DLD1 (cell line): Measurements from ENCODE around the gene IRX2.

Source experiments
- in situ Hi-C: cut with HindIII; loops from 2 replicates; pipeline ENCODE4 v1.10.0; 2017; ENCODE audit warnings: low sequenced_read_pairs

Gene IRX2

DNA sequence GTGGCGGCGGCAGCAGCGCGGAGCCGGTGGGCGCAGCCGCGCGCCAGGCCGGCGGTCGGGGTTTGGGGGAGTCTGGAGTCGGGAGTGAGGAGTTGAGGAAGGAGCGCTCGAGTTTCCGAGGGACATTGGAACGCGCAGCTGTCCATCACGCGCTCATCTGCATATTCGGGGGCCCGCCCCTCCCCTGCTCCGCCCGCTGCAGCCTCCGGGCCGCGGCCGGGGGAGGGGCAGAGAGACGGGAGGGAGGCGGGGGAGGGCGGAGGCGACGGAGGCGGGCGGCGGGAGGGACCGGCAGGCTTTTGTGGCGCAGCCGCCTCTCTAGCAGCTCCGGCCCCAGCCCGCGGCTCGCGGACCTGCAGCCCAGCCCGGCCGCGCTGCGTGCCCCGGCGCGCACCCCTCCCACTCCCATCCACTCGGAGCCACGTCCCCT lies at the start of gene IRX2:
TSS of gene IRX2 (minus strand) at position 86 of the 430 bp plus-strand sequence. CDS start 264 bp downstream, outside the sequence.
- in situ Hi-C loops, result no loop called here

DNA sequence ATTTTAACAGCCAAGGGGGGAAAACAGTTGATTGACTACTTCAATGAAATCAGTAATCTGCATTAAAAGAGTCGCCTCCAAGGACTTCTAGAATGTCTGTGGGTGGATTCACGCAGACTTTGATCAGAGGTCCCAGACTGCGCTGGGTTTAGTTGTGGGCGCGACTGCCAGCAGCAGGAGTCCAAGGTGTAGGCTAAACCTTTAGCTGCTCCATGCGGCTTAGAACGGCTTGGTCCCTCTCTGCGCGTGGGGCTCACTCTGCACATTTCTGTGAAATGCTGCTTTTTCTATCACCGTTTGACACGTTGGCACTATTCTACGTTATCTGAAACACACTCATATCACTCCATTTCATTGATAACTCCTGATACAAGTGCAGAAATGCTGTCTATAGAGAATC lies 48.6 kb upstream of the IRX2 start:
- in situ Hi-C loops, result no loop called here

DNA sequence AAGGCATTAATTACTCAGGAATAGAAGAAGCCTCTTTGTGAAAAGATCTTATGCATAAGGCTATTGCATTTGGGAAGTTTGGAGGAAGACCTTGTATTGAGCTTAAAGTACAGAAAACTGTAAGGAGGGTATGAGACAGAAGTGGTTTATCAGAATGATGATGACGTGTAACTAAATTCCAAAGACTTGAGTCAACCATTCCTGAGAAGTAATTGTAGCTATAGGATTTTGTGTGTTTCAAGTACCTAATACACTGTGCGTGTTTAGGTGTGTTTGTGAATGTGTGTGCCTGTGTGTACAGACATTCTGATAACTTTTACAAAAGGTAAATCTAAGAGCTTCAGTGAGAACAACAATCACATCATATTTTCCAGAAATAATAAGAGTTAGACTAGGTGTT lies 46.5 kb upstream of the IRX2 start:
- in situ Hi-C loops, result no loop called here

DNA sequence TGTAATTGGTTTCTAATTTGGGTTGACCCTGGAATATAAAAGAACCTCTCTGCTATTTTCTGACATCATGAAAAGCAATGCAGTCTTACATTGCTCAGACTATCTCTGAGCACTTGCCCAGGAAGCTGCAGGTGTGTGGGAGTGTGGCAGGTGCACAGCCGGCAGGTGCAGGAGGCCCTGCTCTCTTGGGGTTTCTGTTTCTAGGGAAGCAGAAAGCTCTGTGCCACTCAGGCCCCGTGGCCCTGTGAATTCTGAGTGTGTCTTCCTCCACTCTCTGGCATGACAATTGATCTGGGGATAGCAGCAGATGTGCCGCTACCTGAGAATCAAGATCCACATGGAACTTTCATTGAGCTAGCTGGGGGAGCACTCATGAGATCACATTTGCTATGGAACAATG lies 45.7 kb upstream of the IRX2 start:
- in situ Hi-C loops, result no loop called here

DNA sequence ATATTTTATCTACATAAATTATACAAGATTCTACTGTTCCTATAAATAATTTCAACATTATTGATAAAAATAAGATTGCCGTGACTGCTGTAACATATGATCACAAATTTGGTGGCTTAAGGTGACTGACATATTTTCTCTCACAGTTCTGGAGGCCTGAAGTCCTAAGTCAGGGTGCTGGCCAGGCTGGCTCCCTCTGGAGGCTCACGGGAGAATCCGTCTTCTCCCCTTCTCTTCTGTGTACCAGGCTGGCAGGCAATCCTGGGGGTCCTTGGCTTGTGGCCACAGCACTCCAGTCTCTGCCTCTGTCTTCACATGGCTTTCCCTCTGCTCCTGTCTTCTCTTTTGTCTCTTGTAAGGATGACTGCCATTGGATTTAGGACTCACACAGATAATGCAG lies 31.7 kb upstream of the IRX2 start:
- in situ Hi-C loops, result no loop called here

DNA sequence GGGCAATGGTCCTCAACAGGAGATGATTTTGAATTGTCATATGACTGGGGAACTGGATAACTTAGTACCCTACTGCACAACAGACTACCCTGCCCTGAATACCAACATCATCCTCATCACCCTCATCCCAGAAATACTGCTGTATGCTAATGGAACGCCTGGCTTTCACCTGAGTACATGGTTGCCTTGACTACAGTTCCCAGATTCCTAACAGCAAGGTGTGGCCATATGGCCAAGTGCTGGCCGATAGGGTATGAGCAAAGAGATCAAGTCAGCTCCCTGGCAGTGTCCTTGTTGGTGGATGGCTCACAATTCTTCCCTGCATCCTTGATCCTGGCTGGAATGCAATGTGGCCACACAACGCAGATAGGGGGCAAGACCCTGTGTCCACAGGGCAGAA lies 31.2 kb upstream of the IRX2 start:
- in situ Hi-C loops, result no loop called here

DNA sequence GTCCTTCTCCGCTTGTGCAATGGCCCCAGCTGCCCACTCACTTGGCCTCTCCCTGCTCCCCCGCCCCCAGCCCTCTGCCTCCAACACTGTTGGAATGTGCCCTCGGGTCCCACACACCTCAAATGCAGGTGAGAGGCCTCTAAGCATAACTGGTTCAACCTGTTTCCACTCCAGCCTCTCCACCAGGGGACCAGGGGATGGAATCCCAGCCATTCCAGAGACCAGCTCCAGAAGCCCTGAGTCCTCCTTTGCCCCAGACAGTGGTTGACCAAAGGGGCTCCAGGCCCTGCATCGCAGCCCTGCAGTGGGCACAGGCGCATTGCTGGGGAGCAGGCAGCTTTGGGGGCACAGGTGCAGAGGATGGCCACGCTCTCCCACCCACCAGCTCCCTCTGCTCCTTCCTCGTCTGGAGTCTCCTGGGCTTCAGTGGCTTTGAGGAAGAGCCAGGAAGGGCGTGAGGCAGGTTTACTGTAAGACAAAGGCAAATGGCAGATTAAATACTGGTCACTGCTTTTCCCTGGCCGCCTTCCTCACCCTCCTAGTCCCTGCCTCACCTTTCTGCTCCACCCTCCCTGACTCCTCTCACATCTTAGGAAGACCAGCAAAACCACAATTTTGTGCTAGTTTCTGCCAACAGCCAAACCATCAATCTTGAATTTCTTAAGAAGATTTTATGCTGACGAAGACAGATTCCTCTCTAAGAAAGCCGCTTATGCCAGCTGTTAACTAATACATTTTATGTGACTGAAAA lies 29.1 kb upstream of the IRX2 start:
- in situ Hi-C loops, result no loop called here

DNA sequence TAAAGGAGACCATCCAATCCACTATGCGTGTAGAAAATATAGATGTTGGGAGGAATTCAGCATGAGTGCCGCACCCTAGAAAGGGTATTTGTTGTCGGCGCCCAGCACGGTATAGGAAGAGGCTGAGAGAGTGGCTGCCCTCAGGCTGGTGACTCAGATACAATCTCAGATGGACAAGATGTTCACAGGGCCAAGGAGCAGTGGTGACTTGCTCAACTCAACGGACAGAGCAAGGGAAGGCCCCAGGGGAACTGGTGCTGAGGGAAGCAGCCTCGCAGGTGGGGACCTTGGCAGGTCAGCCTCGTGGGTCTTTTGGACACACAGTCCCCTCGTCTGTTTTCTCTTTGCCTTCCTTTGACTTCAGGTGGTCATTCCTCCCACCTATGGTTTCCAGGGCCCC lies 28.0 kb upstream of the IRX2 start:
- in situ Hi-C loops, result no loop called here

DNA sequence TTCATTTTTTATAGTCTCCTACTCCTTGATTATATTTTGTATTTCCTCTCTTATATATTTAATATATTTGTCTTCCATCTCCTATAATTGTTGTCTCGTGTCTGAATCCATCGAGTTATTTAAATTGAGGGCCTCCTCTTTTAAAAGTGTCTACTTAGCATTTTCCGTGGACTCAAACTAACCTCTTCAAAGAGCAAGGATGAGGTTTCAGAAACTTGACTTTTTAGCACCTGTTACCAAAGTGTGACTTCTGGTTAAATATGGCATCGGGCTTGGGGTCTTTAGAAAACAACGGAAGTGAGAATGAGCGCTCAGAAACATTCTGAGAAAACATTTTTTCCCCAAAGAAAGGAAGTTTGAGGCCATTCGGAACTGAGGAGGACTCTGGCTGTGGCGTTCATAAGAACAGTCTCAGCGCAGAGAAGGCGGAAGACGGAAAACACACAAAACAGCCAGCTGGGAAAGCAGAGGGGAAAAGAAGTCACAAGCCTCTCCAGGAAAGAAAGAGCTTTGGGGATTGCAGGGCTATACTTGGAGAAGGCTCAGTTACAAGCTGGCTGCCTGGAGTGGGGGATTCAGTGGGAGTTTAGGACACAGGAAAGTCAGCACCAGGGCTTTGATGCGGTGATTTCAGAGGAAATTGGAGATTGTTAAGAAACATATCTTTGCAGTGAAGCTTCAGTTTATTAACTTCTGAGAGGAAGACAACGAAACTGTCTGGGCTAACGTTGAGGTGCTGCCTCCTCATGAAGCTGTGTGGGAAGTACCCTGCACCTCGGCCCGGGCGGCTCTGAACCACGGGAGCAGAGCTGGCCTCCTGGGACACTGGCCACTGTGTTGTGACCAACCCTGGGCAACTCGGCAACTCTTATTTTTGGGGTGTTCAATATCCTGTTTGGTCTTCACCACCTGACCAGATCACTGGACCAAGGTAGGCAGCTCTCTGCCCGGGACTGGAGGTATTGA lies 25.1 kb upstream of the IRX2 start:
- in situ Hi-C loops, result no loop called here

DNA sequence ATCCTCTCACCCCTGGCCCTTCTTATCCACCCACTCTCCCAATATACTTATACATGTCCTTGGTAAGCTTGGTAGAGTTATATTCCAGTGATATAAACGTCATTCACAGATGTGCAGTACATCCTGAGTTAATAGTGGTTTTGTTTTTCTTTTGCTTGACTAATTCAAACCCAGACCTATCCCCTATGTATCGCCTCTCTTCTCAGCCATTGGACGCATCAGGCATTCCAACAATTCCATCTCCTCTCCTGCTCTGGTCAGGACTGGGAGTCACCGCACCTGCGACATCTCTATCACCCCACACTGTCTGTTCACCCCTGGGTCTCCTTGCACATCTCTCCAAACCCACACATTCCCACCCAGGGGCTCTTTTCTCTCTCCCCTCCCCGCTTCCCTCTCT lies 21.9 kb upstream of the IRX2 start:
- in situ Hi-C loops, result no loop called here

DNA sequence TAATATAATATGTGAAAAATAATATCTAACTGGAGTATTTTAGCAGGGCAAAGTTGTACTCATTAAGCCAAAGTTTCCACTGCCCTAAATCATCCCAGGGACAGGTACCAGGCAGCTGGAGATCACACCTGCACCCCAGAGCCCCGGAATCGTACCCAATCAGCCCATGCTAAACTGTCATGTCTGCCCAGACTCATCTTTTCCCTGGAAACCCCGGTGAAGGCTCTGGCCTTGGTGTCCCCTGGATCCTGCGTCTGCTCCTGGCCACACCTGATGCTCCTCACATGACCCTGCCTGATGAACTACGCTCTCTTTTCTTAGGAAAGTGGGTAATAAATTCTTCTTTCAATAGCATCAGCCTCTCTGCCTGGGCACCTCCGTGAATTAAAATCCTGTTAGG lies 15.6 kb upstream of the IRX2 start:
- in situ Hi-C loops, result no loop called here

DNA sequence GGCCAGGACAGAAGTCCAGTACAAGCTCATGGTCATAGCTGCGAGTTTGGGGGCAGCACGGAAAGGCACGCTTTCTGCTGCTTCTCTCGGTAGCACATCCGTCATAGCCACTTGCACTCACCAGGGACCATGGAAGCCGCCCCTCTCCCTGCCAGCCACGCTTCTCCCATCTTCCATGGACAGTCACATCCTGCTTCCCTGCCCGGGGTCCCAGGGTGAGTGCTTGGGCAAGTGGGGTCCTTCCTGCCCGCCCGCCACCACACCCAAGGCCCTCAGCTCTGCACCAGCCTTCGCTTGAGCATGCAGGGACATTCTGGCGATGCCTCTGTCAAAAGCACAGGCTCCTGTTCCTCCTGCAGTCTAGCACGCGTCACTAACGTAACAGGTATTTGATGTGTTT lies 13.1 kb upstream of the IRX2 start:
- in situ Hi-C loops, result no loop called here

DNA sequence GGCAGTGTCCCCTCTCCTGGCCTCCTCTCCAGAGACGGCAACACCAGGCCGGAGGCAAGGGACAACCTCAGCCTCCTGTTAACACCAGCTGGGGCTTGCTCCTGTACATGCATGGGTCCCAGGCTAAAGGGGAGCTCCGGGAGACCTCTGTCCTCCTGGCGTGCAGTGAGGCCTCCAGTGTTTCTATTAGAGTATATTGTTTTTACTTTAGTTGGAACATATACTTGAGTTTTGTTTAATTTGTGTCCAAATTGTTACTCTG lies 12.0 kb upstream of the IRX2 start:
- in situ Hi-C loops, result no loop called here

DNA sequence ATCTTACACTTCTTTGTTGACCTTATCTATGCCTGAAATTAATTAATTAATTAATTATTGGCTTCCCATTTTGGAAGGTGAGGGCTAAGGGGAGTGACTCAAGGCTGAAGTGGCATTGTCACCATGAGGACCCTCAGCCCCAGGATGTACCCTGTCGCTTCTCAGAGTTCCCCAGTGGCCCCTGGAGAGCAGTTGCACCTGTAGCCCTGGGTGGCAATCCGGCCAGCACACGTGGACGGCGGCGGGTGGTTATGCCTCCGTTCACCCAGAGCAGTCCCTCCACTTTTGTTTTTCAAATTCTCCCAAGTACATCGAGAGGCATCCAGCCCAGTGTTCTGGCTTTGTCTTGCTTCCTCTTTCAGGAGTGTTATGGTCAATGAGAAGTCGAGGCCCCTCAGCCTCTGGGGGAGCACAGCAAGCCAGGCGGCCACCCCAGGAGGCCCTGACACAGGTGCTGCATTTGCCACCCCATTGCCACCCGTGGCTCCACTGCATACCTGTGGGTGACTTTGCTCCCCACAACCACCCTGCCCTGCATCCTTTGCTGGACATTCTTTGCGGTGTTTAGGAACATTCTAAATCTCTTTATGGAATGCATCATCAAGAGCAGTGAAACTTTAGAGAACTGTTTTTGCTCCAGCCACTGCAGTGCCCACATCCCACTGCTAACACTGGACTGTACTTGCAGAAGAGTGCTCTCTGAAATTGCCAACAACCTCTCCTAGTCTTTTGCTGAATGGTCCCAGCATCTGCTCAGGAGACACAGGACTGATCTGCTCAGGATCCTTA lies 11.5 kb upstream of the IRX2 start:
- in situ Hi-C loops, result no loop called here

DNA sequence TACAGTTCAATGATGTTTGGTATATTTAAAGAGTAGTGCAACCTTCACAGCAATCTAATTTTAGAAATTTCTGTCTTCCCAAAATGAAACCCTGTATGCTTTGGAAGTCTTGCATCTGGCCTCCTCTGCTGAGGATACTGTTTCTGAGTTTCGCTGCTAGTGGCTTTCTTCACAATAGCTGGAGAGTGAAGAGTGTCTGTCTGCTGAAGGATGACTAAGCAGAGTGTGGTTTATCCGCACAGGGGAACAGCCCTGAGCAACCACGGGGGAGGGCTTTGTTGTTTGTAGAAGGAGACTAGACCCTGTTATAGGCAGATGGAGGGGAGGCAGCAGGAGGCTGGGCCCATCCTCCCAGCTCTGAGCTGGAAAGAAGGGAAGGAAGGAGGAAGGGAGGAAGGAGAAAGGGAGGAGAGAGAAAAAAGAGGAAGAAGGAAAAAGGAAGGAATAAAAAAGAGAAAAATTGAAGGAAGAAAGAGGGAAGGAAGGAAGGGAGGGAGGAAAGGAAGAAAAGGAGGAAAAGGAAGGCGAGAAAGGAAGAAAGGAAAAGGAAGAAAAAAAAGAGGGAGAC lies 10.5 kb upstream of the IRX2 start:
- in situ Hi-C loops, result no loop called here

DNA sequence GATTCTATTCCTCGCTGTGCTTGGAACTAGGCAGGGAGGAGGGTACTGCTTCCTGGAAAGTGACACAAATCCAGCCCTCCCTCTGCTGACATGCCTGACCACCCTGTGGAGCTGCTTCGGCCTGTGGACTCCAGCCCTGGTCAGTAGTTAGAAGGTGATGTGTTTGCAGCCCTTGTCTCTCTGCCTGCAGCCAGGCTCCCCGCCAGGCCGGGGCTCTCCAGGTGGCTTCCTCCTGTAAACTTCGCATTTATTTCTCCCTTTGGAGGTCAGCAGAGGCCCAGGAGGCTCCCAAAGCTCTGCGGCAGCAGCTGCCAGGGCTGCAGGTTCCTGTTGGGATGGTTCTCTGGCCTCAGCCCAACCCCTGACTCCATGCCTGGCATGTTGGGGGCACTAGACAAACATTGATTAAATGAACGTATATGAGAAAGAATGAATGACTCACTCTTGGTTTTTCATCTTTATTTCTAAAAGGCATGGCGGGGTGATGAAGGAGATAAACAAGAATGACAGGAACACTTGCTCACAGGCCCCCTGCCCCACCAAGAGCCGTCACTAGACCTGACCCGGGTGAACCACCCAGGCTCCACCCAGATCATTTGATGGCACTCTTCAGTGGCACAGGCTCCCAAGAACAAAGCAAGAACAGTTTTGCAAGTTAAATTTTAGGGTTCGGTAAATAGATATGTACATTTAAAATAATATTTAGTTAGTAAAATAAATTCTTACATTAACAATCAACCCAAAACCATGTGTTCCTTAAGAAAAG lies 8.4 kb upstream of the IRX2 start:
- in situ Hi-C loops, result no loop called here

DNA sequence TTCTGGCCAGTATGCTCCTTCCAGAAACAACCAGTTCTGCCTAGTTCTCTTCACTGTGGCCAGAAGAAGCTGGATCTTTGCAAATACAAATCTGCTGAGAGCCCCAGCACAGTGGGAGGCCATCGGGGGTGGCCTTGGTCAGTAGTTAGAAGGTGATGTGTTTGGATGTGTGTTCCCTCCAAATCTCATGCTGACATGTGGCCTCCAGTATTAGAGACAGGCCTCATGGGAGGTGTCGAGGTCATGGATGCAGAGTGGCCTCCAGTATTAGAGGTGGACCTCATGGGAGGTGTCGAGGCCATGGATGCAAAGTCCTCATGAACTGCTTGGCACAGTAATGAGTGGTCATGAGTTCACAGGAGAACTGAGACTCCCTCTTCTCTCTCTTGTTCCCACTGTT lies 7.6 kb upstream of the IRX2 start:
- in situ Hi-C loops, result no loop called here

DNA sequence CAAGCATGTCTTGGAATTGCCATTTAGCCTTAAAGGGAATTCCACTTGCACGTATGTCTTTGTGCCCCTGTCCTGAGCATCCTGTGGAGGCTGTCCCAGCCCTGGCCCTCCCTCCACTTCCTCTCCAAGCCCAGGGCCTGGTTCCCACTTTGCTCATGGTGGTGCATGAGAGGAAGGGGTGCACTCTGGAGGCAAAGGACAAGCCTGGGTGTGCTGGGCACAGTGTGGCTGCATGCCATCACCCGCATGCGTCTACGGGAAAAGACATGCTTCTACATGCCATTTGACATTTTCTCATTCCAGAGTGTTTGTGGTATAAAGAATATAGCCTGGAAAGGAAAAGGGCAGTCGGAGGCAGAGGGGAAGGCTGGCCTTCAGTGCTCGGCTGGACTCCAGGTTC lies 7.2 kb upstream of the IRX2 start:
- in situ Hi-C loops, result no loop called here

DNA sequence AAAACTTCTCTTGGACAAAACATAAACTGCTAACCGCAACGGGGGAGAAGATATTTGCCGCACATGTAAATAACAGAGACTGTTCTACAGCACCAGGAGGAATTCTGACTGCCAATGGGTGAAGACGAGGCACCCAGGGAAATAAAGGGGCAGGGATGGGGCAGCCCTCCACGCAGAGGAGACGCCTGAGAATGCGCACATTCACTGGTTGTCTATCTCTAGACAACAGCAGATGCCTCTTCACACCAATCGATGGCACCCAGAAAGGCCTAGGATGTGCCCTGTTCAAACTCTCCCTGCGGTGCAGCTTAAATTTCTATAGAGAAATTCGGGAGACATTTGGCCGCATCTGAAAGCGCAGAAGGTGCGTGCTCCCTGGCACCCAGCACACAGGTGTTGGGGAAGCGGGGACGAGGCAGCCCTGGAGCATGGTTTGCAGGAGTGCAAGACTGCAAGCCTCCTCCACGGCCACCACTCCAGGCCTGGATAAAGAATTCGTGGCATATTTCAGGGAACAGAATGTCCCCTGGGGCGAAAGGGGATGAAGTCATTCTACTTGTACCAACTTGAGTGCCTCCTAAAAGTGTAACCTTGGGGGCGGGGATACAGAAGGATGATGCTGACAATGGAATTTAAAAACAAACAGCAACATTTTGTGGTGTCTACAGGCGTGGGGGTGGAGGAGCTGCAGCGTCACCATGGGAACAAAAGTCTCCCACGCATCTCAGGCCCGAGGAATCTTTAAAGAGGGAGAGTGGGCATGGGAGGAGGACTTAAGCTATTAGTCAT lies 6.3 kb upstream of the IRX2 start:
- in situ Hi-C loops, result no loop called here
